ENCODE measurements around the gene CD33.

- TF ChIP-seq CTCF (IDR thresholded peaks at IDR 0.05) (no peak), ZFX (IDR thresholded peaks at IDR 0.05; ENCODE audit: borderline replicate concordance) (no peak)
Observed at GRCh38 chr19:51185069-51185867, 39.6 kb upstream of the CD33 start.

Data from 22Rv1 (cell line).